ENCODE data around the gene RGS12.

- TF ChIP-seq YY1 (IDR thresholded peaks at IDR 0.05; ENCODE audit: low read depth): no peak
- no peak for TF ChIP-seq JUND (IDR thresholded peaks at IDR 0.05)
These were observed 40.9 kb upstream of the RGS12 start for GRCh38 chr4:3251691-3252479.

All from SK-N-SH (cell line).